Testis (tissue), 2 donors: Measurements from ENCODE around the gene FRS3.

Experiments
- CTCF ChIP-seq, 3 experiments: fragments of 450-650 bp in 2 of 3; fragments of 200-600 bp in 1 of 3; sonication (generic) in 1 of 3; IDR thresholded peaks; one replicate each; pipeline ENCODE4 v1.5.1; 2016 to 2019; ENCODE audit warnings: antibody characterized with exemption in 3 of 3, mild to moderate bottlenecking in 2 of 3, moderate library complexity in 1 of 3
- POLR2A ChIP-seq: fragments of 450-650 bp; IDR thresholded peaks from one replicate; pipeline ENCODE4 v1.6.1; 2017; ENCODE audit warnings: antibody characterized with exemption, mild to moderate bottlenecking, moderate library complexity

- TF ChIP-seq CTCF (IDR thresholded peaks at IDR 0.05) (no peak), POLR2A (no peak)
Measured at GRCh38 chr6:41805830-41806774, 26.4 kb upstream of the FRS3 start.
